A673 (cell line): ENCODE results near the gene QRFP. TPM values are rescaled to one million over a fixed set of nuclear protein-coding genes. Genes with fewer than 3 reads are reported as not detected.

Experiments
- BruUV-seq: library from RNA; stranded (reverse); fragments of 400-500 nt; replicated peaks from 2 replicates; lab custom pipeline; 2021; lab: Mats Ljungman, UMichigan
- CTCF ChIA-PET: fragments of 300-600 bp; sonication (Branson Sonifier 250); formaldehyde crosslinking; loops from one replicate; lab custom pipeline; 2022; ENCODE audit warnings: antibody characterized with exemption; lab: Charles Lee
- POLR2A ChIA-PET: fragments of 300-600 bp; sonication (Branson Sonifier 250); formaldehyde crosslinking; loops from one replicate; lab custom pipeline; 2022; ENCODE audit warnings: antibody characterized with exemption; ENCODE audit not compliant: low non-redundant PET; lab: Charles Lee
- DNase-seq: peaks from one replicate; pipeline ENCODE4 v3.0.0-alpha.2; 2015; ENCODE audit warnings: low spot score
- H3K27ac ChIP-seq: fragments of 200-600 bp; sonication (generic); 2 replicates; pipeline ENCODE4 v1.5.1; 2016; ENCODE audit warnings: mixed run types, low read depth, mild to moderate bottlenecking, mixed read lengths, antibody characterized with exemption, low read length; ENCODE audit not compliant: poor library complexity, severe bottlenecking
- H3K27me3 ChIP-seq: fragments of 200-600 bp; sonication (generic); replicated peaks from 2 replicates; pipeline ENCODE4 v1.6.1; 2017; ENCODE audit warnings: mixed run types, low read depth, mild to moderate bottlenecking, mixed read lengths, antibody characterized with exemption, low read length; ENCODE audit not compliant: insufficient read depth, poor library complexity
- H3K36me3 ChIP-seq: fragments of 200-600 bp; sonication (generic); 2 replicates; pipeline ENCODE4 v1.6.1; 2016; ENCODE audit warnings: mixed run types, mild to moderate bottlenecking, mixed read lengths, antibody characterized with exemption, low read length; ENCODE audit not compliant: insufficient read depth, poor library complexity, severe bottlenecking
- H3K4me1 ChIP-seq: fragments of 200-600 bp; sonication (generic); 2 replicates; pipeline ENCODE4 v1.6.1; 2017; ENCODE audit warnings: mixed run types, mild to moderate bottlenecking, mixed read lengths, antibody characterized with exemption, low read length; ENCODE audit not compliant: insufficient read depth, poor library complexity, severe bottlenecking
- H3K4me3 ChIP-seq: fragments of 200-600 bp; sonication (generic); 2 replicates; pipeline ENCODE4 v1.5.1; 2016; ENCODE audit warnings: low read depth, mixed run types, mild to moderate bottlenecking, mixed read lengths, low read length; ENCODE audit not compliant: poor library complexity, severe bottlenecking
- H3K9me3 ChIP-seq: fragments of 200-600 bp; sonication (generic); 2 replicates; pipeline ENCODE4 v1.6.1; 2016; ENCODE audit warnings: mixed run types, low read depth, mild to moderate bottlenecking, mixed read lengths, antibody characterized with exemption, low read length; ENCODE audit not compliant: poor library complexity, severe bottlenecking
- EZH2 ChIP-seq: fragments of 200-600 bp; sonication (generic); IDR thresholded peaks from 2 replicates; pipeline ENCODE4 v1.6.1; 2017; ENCODE audit warnings: borderline replicate concordance, low read depth, mild to moderate bottlenecking, mixed read lengths, antibody characterized with exemption, low read length; ENCODE audit not compliant: poor library complexity, severe bottlenecking
- intact Hi-C: fragments of 100-400 bp; cut with micrococcal nuclease; formaldehyde crosslinking; loops from one replicate; pipeline ENCODE4 v1.10.0; 2022; ENCODE audit not compliant: unreplicated experiment
- total RNA-seq: library from RNA; stranded (reverse); gene quantifications from 2 replicates; pipeline ENCODE4 v1.2.3, GENCODE V29; 2021
- TF ChIP-seq, protein P1 (sequence below): fragments of 300-800, 200-600 bp; sonication (generic); conservative IDR thresholded peaks from 2 replicates; pipeline ENCODE4 v1.5.1; 2017; ENCODE audit warnings: low read depth, mild to moderate bottlenecking, antibody characterized with exemption, low read length, moderate library complexity, mixed read lengths

The QRFP gene
- total RNA-seq, 1 experiment from 2014 or later = not detected

DNA sequence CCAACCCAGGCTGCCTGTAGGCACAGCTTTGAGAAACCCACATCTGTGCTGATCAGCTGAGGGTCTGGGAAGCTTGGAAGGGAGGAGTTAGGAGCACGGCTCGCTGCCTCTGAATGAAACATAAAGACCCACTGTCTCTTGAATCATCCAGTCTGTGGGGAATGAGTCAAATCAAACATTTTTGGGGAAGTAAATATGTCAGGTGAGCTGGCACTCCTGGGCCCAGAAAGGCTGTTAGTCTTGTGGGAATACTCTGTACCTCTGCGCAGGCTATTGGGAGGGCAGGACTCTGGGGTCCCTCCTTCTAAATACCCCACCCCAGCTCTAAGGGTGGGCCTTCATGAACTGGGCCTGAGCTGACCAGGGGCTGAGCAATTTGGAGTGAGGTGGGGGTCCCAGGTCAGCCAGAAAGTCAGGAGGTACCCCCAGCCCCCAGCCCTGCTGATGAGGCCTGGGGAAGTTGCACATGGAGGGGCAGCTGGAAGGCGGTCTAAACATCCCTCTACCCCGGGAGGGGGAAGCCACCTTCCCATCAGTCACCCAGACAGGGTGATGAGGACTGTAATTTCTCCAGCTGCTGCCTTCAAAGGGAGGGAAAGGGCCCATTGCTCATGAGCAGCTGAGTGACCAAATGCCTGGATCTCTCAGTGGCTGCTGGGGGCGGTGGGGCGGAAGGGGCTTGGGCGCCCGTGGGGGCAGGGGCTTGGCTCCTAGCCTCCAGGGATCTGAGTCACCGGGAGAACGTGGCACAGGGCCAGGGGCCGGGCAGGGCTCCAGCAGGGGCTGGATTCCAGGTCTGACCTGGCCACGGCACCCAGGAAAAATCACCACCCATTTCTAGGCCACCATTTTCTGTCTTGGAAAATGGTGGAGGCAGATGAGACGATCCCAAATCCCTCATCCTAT lies 31.6 kb upstream of the QRFP start:
- H3K4me1 ChIP-seq = no peaks in the 10 kb centered on the region
- H3K36me3 ChIP-seq = no peaks in the 10 kb centered on the region
- ChIA-PET CTCF (no interaction called here), POLR2A (interaction anchor here (0.6 kb wide), 1 partner anchor 118 kb away, joined by 7 read pairs; no protein-coding TSS in a partner anchor)
- no peaks in the 10 kb centered on the region for H3K9me3 ChIP-seq
- TF ChIP-seq, protein P1, sequence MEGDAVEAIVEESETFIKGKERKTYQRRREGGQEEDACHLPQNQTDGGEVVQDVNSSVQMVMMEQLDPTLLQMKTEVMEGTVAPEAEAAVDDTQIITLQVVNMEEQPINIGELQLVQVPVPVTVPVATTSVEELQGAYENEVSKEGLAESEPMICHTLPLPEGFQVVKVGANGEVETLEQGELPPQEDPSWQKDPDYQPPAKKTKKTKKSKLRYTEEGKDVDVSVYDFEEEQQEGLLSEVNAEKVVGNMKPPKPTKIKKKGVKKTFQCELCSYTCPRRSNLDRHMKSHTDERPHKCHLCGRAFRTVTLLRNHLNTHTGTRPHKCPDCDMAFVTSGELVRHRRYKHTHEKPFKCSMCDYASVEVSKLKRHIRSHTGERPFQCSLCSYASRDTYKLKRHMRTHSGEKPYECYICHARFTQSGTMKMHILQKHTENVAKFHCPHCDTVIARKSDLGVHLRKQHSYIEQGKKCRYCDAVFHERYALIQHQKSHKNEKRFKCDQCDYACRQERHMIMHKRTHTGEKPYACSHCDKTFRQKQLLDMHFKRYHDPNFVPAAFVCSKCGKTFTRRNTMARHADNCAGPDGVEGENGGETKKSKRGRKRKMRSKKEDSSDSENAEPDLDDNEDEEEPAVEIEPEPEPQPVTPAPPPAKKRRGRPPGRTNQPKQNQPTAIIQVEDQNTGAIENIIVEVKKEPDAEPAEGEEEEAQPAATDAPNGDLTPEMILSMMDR = no peak
- no peak for TF ChIP-seq EZH2
- intact Hi-C loops = no loop called here
- no peak for DNase-seq
- H3K27ac ChIP-seq = no peak overlapping the region
- no peak overlapping the region for H3K4me3 ChIP-seq
- no peaks in the 10 kb centered on the region for H3K27me3 ChIP-seq
- BruUV-seq = no TSS peak

DNA sequence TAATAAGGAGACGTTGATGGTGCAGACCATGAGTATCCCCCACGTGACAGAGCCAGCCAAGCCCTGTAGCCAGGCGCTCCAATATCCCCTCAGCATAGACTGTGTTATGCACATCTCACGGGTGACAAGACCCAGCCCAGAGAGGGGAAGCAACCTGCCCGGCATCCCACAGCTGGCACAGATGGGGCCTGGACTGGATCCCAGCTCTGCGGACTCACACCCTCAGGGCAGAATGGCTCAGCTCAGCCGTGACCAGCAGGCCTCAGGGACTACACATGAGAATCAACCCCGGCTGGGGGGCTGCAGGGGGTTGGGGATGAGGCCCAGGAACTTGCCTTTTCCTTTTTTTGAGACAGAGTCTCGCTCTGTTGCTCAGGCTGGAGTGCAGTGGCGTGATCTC lies 30.7 kb upstream of the QRFP start:
- no peak overlapping the region for H3K4me3 ChIP-seq
- no peak overlapping the region for H3K27ac ChIP-seq
- ChIA-PET CTCF (no interaction called here), POLR2A (interaction anchor here (0.6 kb wide), 1 partner anchor 119 kb away, joined by 7 read pairs; no protein-coding TSS in a partner anchor)
- intact Hi-C loops = no loop called here
- no peaks in the 10 kb centered on the region for H3K4me1 ChIP-seq
- no peak for DNase-seq
- no TSS peak for BruUV-seq
- TF ChIP-seq EZH2 = no peak
- TF ChIP-seq, protein P1 = no peak
- no peaks in the 10 kb centered on the region for H3K27me3 ChIP-seq
- H3K36me3 ChIP-seq = no peaks in the 10 kb centered on the region
- H3K9me3 ChIP-seq = no peaks in the 10 kb centered on the region

DNA sequence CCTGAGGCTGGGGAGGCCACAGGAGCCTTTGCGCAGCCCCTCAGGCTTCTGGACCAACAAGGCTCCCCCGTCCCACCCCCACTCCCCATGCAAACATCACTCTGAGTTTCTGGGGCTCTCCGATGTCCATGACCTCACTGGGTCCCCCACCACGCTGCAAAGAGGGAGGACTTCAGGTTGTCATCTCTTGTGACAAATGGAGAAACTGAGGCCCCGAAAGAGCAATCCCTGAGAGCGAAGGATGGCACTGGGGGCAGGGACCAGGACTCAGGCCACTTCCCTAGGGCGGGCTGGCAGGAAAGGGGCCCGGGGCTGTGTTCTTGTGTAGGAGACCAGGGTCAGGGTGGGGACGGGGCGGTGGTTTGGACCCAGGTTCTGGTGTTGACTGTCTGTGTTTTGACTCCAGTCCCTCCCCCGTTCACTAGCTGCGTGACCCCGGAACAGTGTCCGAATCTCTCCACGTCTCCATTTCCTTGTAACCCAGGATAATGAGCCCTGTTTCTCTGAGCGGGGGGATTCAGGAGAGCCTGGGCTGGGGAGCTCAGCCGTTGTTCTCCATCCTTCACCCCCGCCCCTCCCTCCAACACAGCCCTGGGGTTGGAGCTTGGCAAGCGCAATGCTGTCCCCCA lies 28.6 kb upstream of the QRFP start:
- CTCF ChIA-PET = no interaction called here
- intact Hi-C loops = no loop called here
- H3K9me3 ChIP-seq = no peaks in the 10 kb centered on the region
- no peak overlapping the region for H3K4me3 ChIP-seq
- BruUV-seq = no TSS peak
- no peak overlapping the region for H3K27ac ChIP-seq
- POLR2A ChIA-PET = no interaction called here
- H3K27me3 ChIP-seq = no peaks in the 10 kb centered on the region
- DNase-seq = no peak
- TF ChIP-seq EZH2 = no peak
- TF ChIP-seq, protein P1 = no peak
- no peaks in the 10 kb centered on the region for H3K4me1 ChIP-seq
- H3K36me3 ChIP-seq = no peaks in the 10 kb centered on the region
